HCT116 (cell line): ENCODE results near the gene ACER2.

Source experiments
- CTCF ChIP-seq, 3 experiments: fragments of 200-600 bp in 1 of 3; sonication (generic) in 1 of 3; IDR thresholded peaks in 2 of 3; conservative IDR thresholded peaks in 1 of 3; 2 replicates each; pipeline ENCODE4 v1.5.1; 2012 to 2017; ENCODE audit warnings: low read depth in 2 of 3, low read length in 2 of 3, antibody characterized with exemption in 1 of 3, borderline replicate concordance in 1 of 3, control low read depth in 1 of 3, mild to moderate bottlenecking in 1 of 3, mixed read lengths in 1 of 3, mixed run types in 1 of 3, moderate library complexity in 1 of 3; ENCODE audit not compliant: insufficient read depth in 1 of 3
- POLR2A ChIP-seq: IDR thresholded peaks from 2 replicates; pipeline ENCODE4 v1.7.0; 2011; ENCODE audit warnings: borderline replicate concordance; ENCODE audit not compliant: insufficient read depth, insufficient read length; ENCODE audit errors: extremely low read depth
- POLR2AphosphoS5 ChIP-seq: IDR thresholded peaks from 2 replicates; pipeline ENCODE4 v1.6.1; 2011; ENCODE audit warnings: mild to moderate bottlenecking, low read depth, low read length, moderate library complexity
- REST ChIP-seq: IDR thresholded peaks from 2 replicates; pipeline ENCODE4 v1.6.1; 2012; ENCODE audit warnings: low read depth

GRCh38 chr9:19379283-19379682 is 29.5 kb upstream of the ACER2 start:
- TF ChIP-seq CTCF (IDR thresholded peaks at IDR 0.05 in 2 of 3, conservative IDR thresholded peaks at IDR 0.05 in 1 of 3; ENCODE audit: borderline replicate concordance in 1 of 3, insufficient read depth in 1 of 3, low read depth in 2 of 3, low read length in 2 of 3) = no peak
- TF ChIP-seq POLR2A = no peak
- TF ChIP-seq POLR2AphosphoS5 = no peak
- no peak for TF ChIP-seq REST
